ENCODE results near the gene CDH22. TPM values are rescaled to one million over a fixed set of nuclear protein-coding genes. Genes with fewer than 3 reads are reported as not detected.

The CDH22 gene
- total RNA-seq, 2 experiments from 2014 or later: not detected

GRCh38 chr20:46137816-46138215 is 170.5 kb downstream of the CDH22 start:
- Mint-ChIP-seq H3K27me3 (peaks cover 16% of the 10 kb centered on the region), H3K9me3 (no peaks in the 10 kb centered on the region), H3K27ac (no peak overlapping the region), H3K4me3 (no peak overlapping the region), H3K36me3 (ENCODE audit: low read depth) (no peaks in the 10 kb centered on the region), H3K4me1 (no peaks in the 10 kb centered on the region)
- POLR2A ChIA-PET: no interaction called here
- CTCF ChIA-PET: no interaction called here
- DNase-seq: no peak

DNA sequence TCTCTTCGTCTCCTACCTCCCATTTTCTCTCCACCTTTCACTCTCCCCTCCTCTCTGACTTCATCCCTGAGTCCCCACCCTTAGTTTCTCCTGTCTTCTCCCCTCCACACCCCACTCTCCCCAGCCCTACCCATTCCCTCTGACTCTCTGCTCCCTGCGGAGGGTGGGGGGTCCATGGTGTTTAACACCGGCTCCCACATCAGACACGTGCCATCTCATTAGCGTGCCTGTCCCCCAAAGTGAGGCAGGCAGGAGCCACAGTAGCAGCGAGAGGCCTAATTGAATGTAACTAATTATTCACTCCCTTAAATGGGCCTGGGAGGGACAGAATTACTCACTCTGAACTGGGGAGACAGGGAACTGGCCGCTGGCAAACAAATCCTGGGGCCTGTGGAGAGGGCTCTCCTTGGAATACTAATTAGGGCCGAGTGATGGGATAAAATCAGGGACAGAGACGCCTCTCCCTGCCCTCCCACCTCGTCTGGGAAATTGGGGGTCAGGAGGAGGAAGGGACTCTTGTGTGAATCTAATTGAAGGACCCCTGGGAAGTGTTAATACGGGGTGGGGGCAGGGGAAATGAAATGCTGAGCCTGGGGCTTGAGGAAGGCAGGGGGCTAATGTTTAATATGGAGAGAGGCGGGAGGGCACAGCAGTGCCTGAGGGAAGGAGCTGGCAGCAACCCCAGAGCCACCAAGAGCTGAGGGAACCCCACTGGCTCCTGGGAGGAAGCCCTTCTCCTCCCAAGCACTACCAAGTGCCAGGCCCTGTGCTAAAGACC is 172.3 kb downstream of the CDH22 start:
- no peak overlapping the region for H3K4me3 Mint-ChIP-seq
- no peaks in the 10 kb centered on the region for H3K36me3 Mint-ChIP-seq (ENCODE audit: low read depth)
- no peak for DNase-seq
- H3K27me3 Mint-ChIP-seq: peaks cover 16% of the 10 kb centered on the region
- H3K4me1 Mint-ChIP-seq: no peaks in the 10 kb centered on the region
- CTCF ChIA-PET: interaction anchor here (0.6 to 0.7 kb wide), 2 partner anchors 14 to 64 kb away, joined by 3 to 4 read pairs; no protein-coding TSS in a partner anchor
- POLR2A ChIA-PET: no interaction called here
- no peaks in the 10 kb centered on the region for H3K9me3 Mint-ChIP-seq
- H3K27ac Mint-ChIP-seq: no peak overlapping the region

DNA sequence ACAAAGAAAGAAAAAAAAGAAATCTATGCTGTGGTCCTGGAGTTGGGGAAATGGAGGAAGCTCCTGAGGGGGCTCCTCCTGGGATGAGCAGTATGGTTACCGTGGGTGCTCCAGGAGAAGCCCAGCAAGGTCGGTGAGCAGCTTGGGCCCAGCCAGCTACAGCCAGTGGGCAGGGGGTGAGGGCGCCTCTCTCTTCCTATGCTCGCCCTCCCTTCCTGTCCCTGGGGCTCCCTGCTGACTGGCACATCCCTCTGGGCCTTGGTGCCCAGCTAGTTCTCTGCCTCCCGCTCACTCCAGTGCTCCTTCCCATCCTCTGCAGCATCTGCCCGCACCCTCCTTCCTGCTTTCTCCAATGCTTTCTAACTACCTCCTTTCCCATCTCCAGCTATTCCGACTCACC is 173.6 kb downstream of the CDH22 start:
- no peak for DNase-seq
- CTCF ChIA-PET: no interaction called here
- H3K4me1 Mint-ChIP-seq: no peaks in the 10 kb centered on the region

DNA sequence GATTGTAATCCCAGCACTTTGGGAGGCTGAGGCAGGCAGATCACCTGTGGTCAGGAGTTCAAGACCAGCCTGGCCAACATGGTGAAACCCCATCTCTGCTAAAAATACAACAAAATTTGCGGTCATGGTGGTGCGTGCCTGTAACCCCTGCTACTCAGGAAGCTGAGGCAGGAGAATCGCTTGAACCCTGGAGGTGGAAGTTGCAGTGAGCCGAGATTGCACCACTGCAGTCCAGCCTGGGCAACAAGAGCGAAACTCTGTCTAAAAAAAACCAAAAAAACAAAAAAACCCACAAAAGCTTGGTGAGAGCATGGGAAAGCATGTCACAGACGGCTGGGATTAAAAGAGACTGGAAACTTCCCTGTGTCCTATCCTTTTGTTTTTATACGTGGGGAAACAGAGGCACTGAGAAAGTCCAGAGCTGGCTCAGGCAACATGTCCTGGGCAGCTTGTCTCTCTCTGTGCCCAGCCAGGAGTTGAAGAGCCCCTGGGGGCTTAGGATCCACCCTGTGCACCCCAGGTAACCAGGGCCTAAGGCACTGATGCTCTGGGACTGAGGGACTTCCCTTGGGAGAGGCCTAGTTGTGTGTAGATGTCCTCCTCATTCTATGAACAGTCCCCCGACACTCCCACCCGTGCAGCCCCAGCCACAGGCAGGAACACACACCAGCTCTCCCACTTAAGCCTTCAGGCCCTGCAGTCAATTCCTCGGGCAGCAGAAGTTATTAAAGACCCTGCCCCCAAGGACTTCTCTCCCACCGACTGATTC is 174.2 kb downstream of the CDH22 start:
- Mint-ChIP-seq H3K27ac (no peak overlapping the region), H3K9me3 (no peaks in the 10 kb centered on the region), H3K36me3 (ENCODE audit: low read depth) (no peaks in the 10 kb centered on the region), H3K4me3 (no peak overlapping the region), H3K4me1 (no peaks in the 10 kb centered on the region), H3K27me3 (peaks cover 29% of the 10 kb centered on the region)
- CTCF ChIA-PET: no interaction called here
- POLR2A ChIA-PET: no interaction called here
- DNase-seq: no peak

More for the DNA sequence above, 173.6 kb downstream of the CDH22 start:
- H3K36me3 Mint-ChIP-seq (ENCODE audit: low read depth): no peaks in the 10 kb centered on the region
- H3K9me3 Mint-ChIP-seq: no peaks in the 10 kb centered on the region
- POLR2A ChIA-PET: no interaction called here
- no peak overlapping the region for H3K27ac Mint-ChIP-seq
- H3K27me3 Mint-ChIP-seq: peaks cover 26% of the 10 kb centered on the region
- no peak overlapping the region for H3K4me3 Mint-ChIP-seq

GRCh38 chr20:46132705-46133120 is 175.6 kb downstream of the CDH22 start:
- Mint-ChIP-seq H3K4me3 (no peak overlapping the region), H3K9me3 (no peaks in the 10 kb centered on the region), H3K4me1 (no peaks in the 10 kb centered on the region), H3K36me3 (ENCODE audit: low read depth) (no peaks in the 10 kb centered on the region), H3K27ac (no peak overlapping the region), H3K27me3 (peaks cover 33% of the 10 kb centered on the region)
- CTCF ChIA-PET: interaction anchor here (0.6 to 1.5 kb wide), 5 partner anchors 12 to 771 kb away, joined by 3 to 4 read pairs (median 3); no protein-coding TSS in a partner anchor
- peak; percentile 54 for DNase-seq
- POLR2A ChIA-PET: no interaction called here

GRCh38 chr20:46131396-46131795 is 176.9 kb downstream of the CDH22 start:
- H3K9me3 Mint-ChIP-seq: no peaks in the 10 kb centered on the region
- ChIA-PET CTCF (interaction anchor here (0.5 kb wide), 1 partner anchor 201 kb away, joined by 3 read pairs; no protein-coding TSS in a partner anchor), POLR2A (no interaction called here)
- no peaks in the 10 kb centered on the region for H3K4me1 Mint-ChIP-seq
- no peak overlapping the region for H3K4me3 Mint-ChIP-seq
- H3K27me3 Mint-ChIP-seq: peaks cover 33% of the 10 kb centered on the region
- no peak overlapping the region for H3K27ac Mint-ChIP-seq
- no peak for DNase-seq
- no peaks in the 10 kb centered on the region for H3K36me3 Mint-ChIP-seq (ENCODE audit: low read depth)

GRCh38 chr20:46130534-46130933 is 177.8 kb downstream of the CDH22 start:
- no peaks in the 10 kb centered on the region for H3K9me3 Mint-ChIP-seq
- peaks cover 29% of the 10 kb centered on the region for H3K27me3 Mint-ChIP-seq
- H3K27ac Mint-ChIP-seq: no peak overlapping the region
- no peaks in the 10 kb centered on the region for H3K36me3 Mint-ChIP-seq (ENCODE audit: low read depth)
- no peak for DNase-seq
- no peak overlapping the region for H3K4me3 Mint-ChIP-seq
- ChIA-PET POLR2A (no interaction called here), CTCF (no interaction called here)
- no peaks in the 10 kb centered on the region for H3K4me1 Mint-ChIP-seq

DNA sequence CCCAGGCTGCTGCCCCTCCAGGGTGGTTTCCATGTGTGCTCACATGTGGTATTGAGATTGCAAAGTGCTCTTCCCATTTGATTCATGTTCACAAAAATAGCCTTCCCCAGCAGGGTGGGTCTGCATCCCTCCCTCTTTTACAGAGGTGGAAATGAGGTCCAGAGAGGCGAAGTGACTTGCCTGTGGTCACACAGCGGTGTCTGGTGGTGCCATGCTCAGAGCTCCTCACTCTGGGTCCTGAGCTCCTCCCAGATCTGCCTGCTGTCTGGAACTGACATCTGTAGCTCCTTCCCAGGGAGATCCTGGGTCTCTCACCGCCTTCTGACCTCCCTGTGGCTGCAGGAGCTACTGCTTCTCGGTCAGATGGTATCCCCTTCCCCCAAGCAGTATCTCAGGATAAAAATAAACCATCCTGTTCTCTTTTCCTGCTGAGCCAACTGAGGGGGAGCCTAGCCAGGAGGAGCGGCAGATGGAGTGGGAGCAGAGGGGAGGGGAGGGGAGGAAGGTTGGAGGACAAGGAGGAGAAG is 178.3 kb downstream of the CDH22 start:
- H3K4me1 Mint-ChIP-seq: no peaks in the 10 kb centered on the region
- CTCF ChIA-PET: no interaction called here
- H3K36me3 Mint-ChIP-seq (ENCODE audit: low read depth): no peaks in the 10 kb centered on the region
- H3K27me3 Mint-ChIP-seq: peaks cover 29% of the 10 kb centered on the region
- POLR2A ChIA-PET: no interaction called here
- H3K27ac Mint-ChIP-seq: no peak overlapping the region
- no peak for DNase-seq
- no peak overlapping the region for H3K4me3 Mint-ChIP-seq
- no peaks in the 10 kb centered on the region for H3K9me3 Mint-ChIP-seq

- Mint-ChIP-seq H3K36me3 (ENCODE audit: low read depth) (no peaks in the 10 kb centered on the region), H3K4me3 (no peak overlapping the region), H3K27me3 (peaks cover 29% of the 10 kb centered on the region), H3K27ac (no peak overlapping the region), H3K4me1 (no peaks in the 10 kb centered on the region), H3K9me3 (no peaks in the 10 kb centered on the region)
- POLR2A ChIA-PET: no interaction called here
- CTCF ChIA-PET: interaction anchor here (0.9 kb wide), 1 partner anchor 103 kb away, joined by 3 read pairs; no protein-coding TSS in a partner anchor
- DNase-seq: no peak
These were observed 179.8 kb downstream of the CDH22 start for GRCh38 chr20:46128310-46129151.

DNA sequence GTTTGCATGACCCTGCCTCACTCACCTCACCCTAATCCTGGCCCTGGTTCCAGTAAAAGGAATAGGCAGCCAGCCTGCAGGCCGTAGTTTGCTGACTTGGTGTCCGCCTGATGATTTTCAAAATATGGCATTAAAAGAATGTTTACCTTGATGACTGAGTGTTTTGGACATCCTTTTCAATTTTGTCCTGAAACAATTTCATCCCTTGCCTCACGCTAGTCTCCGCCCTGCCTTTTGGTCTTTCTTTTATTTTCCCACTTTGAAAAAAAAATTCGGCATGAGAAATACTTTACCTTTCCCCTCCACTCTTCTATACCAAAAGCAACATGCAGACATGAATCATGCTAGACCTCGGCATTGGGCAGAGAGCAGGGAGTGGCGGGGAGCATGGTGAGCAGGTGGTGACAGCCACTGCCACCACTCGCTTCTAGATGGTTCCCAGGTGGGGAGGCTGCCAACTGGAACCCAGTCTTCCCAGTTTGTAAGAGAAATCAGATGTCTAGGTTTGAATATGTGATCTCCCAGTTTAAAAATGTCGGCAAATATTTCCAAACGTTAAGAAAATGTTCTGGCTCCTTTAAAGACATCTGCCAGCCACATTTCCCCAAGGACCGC is 180.8 kb downstream of the CDH22 start:
- H3K27me3 Mint-ChIP-seq: peaks cover 28% of the 10 kb centered on the region
- no peak for DNase-seq
- H3K4me1 Mint-ChIP-seq: no peaks in the 10 kb centered on the region
- H3K4me3 Mint-ChIP-seq: no peak overlapping the region
- H3K27ac Mint-ChIP-seq: no peak overlapping the region
- POLR2A ChIA-PET: no interaction called here
- CTCF ChIA-PET: no interaction called here
- no peaks in the 10 kb centered on the region for H3K36me3 Mint-ChIP-seq (ENCODE audit: low read depth)
- no peaks in the 10 kb centered on the region for H3K9me3 Mint-ChIP-seq

DNA sequence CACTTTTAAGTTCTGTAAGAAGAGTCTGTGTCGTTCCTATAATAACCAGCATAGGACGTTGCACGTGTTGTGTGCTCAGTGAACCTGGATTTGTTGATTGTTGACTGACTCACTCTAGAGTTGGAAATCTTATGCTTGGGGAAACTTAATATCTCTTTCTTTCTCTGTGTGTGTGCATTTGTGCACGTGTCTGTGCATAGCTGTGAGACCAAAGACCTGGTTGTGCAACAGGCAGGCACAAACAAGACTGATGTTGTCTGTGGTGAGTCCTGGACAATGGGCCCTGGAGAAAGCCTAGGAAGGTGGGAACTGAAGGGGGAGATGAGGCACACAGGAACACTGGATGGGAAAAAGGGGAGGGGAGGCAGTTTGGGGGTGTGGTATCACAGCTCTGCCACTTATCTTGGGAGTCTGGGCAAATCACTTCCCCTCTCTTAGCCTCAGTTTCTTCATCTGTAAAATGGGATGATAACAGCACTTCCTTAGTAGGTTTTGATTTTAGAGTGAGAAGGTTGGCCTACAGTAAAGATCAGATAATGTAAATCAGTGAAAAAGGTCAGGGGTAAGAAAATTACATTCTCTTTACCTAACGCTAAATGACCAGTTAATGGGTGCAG is 181.8 kb downstream of the CDH22 start:
- Mint-ChIP-seq H3K27ac (no peak overlapping the region), H3K9me3 (no peaks in the 10 kb centered on the region), H3K27me3 (peaks cover 23% of the 10 kb centered on the region), H3K36me3 (ENCODE audit: low read depth) (no peaks in the 10 kb centered on the region), H3K4me1 (peaks cover 5% of the 10 kb centered on the region), H3K4me3 (no peak overlapping the region)
- DNase-seq: no peak
- ChIA-PET CTCF (no interaction called here), POLR2A (no interaction called here)

Measured in activated CD4-positive, alpha-beta T cell treated with anti-CD3 and anti-CD28 coated beads, Interleukin-2, amount 10 ng/mL, durations not matched to agents 7 days and 5 days (primary cell).